Fibroblast of lung (primary cell): ENCODE results near the gene CDC42EP3.

Source experiments
- CTCF ChIP-seq, 2 donors: IDR thresholded peaks in 1 of 2; conservative IDR thresholded peaks in 1 of 2; 1 replicate in 1 of 2; 2 replicates in 1 of 2; pipeline ENCODE4 v1.5.1; 2011 to 2012; ENCODE audit warnings: low read length in 2 of 2, control low read depth in 1 of 2, inconsistent platforms in 1 of 2, low read depth in 1 of 2, mild to moderate bottlenecking in 1 of 2
- EZH2 ChIP-seq: IDR thresholded peaks from 2 replicates; pipeline ENCODE4 v1.5.1; 2012; ENCODE audit warnings: low read length, control low read depth, mild to moderate bottlenecking; ENCODE audit errors: missing control alignments

DNA sequence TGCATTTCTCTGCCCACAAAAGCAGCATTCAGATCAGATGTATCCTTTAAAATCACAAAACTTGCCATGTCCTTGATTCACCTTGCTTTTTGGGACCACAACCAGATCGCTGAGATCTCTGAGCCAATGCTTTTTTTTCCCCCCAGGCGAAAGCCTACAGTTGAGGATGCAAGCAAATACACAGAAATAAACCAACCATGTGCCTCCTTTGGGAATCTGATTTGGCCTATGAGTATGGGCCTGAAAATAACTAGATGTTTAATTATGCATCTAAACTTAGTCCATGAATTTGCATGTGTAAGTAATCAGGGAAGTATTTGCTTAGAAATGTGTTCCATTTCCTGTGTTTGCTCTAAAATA lies 49.7 kb upstream of the CDC42EP3 start:
- TF ChIP-seq CTCF (conservative IDR thresholded peaks at IDR 0.05 in 1 of 2, IDR thresholded peaks at IDR 0.05 in 1 of 2; ENCODE audit: low read depth in 1 of 2, low read length in 2 of 2) (no peak), EZH2 (no peak)
